HG02763 (cell line): Measurements from ENCODE around the gene LPP.

Experiments used
- ATAC-seq: cut with Tn5 transposase; IDR thresholded peaks from one replicate; pipeline ENCODE4 v1.9.1; 2021; ENCODE audit warnings: mild to moderate bottlenecking, moderate library complexity; ENCODE audit not compliant: unreplicated experiment

LPP gene

DNA sequence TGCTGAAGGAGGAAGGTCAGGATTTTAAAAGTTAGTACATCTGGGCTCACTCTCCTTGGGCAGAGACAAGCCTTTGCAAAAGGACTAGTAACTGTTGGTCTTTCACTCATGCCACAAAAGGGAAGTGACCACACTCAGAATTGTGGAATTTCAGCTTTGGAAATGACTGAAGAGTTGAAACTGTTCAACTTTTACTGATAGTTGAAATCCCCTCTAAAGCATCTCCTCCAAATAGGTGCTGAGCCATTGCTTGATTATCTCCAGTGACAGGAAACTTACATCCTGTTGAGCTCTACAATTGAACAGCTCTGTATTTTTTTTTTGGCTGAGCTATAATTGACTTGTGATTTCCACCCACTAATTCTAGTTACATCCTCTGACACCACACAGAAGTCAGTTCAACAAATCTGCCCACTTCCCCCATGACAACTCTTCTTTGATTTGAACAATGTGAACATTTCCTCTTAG lies 763.0 kb downstream of the LPP start:
- ATAC-seq, result no peak

DNA sequence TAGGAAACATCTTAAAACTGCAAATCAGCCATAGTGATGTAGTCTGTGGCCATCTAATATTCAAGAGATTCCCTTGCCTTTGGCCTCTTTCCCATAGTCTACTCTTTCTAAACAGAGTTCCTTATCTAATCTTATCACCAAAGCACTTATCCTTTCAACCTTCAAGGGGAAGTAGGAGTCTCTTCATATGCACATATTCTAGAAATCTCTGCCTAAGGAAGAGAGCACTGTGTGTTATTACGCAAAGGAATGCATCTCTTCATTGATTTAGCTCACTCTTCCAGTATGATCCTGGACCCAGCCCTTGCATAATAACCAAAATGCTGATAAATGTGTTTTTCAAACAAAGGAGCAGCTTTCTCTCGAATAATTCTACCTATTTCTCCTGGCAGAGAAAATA lies 764.1 kb downstream of the LPP start:
- no peak for ATAC-seq

- ATAC-seq, result no peak
These were observed 769.7 kb downstream of the LPP start for GRCh38 chr3:188923671-188924070.

- no peak for ATAC-seq
These were observed 771.4 kb downstream of the LPP start for GRCh38 chr3:188925376-188925775.

- no peak for ATAC-seq
These were observed 772.2 kb downstream of the LPP start for GRCh38 chr3:188926111-188926510.

GRCh38 chr3:188926741-188927511 lies 773.0 kb downstream of the LPP start:
- no peak for ATAC-seq

DNA sequence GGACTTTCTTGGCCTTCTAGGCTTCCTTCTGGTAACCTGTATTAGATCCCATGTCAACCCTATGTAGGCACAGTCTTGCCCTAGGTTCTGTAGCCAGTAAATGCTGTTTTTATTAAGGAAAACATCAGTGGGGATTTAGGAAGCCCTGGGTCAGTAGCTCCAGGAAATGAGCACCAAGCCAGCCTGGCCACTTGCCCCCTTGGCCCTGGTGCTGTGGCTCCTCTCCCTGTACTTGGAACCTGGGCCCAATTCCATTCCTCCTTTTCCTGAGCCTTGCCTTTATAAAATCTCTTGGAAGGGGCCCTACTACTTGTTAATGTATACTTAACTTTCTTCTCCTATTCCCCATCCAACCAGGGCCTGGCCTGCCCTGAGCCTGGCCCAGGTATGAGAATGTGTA lies 774.0 kb downstream of the LPP start:
- ATAC-seq, result no peak

DNA sequence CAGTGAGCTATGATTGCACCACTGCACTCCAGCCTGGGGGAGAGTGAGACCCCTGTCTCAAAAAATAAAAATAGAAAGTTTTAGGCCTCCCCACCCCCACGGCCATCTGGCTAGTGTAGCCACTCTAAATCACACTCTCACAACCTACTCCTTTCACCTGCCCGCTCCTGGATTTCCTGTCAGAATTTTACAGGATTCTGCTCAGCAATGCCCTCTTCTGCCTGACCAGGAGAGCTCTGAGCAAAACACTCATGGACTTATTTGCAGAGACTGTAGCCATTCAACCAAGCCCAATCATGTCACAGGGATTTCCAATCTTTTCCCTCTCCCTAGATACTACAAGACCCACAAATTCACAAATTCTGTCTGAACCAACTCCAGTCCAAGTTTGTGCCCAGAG lies 775.2 kb downstream of the LPP start:
- ATAC-seq, result no peak

DNA sequence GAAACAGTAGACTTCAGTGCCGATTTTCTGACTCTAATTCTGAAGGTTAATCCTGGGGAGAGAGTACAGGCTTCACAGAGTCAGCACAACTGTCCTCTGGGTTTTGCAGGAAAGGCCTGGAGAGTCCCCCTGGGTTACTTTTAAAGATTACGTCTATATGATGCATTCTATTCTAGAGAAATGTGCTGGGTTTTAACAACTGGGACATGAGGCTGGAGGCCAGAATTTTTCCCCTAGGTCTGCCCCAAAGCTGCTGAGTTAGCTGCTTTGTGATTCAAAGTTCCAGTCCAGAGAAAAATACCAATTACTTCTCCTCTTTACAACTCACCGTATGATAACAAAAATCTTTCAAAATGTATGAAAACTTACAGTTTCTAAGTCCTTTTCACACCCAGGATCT lies 777.1 kb downstream of the LPP start:
- no peak for ATAC-seq

DNA sequence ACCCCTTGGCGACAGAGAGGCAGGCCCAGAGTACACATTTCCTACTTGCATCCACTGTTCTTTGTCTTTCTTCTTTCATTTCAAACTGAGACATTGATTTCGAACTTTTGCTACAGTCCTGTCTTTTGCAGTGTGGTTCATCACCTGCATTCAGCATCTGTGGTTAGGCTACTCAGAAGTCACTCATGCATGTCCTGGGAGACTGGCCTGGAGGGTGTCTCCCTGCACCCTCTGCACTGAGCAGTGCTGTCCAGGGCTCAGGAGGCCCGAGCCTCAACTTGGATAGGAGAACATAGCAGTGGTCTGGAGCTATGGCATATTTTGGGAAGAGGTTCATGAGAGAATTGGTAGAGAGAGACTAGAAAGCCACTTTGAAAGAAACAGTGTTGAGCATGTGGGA lies 777.6 kb downstream of the LPP start:
- ATAC-seq, result no peak

- ATAC-seq, result no peak
These were observed 781.0 kb downstream of the LPP start for GRCh38 chr3:188934989-188935388.

GRCh38 chr3:188936597-188937107 lies 782.7 kb downstream of the LPP start:
- ATAC-seq, result no peak

DNA sequence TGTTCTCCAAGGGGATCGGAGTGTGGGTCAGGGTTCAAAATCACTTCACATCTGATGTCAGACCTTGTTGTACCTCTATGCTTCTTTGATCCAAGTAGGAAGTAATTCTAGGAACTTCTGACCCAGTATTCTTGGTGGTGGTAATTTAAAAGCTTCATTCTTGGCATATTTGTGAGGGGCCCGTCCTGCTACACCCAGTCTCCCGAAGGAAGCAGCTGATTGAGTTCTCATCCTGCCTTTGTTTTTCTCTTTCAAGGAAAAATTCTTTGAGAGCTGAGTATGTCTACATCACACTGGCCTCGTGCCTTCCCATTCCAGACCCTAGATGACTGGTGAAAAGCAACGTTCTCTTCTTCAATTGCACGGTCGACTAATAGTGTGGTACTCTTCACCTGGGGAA lies 783.4 kb downstream of the LPP start:
- ATAC-seq, result no peak

DNA sequence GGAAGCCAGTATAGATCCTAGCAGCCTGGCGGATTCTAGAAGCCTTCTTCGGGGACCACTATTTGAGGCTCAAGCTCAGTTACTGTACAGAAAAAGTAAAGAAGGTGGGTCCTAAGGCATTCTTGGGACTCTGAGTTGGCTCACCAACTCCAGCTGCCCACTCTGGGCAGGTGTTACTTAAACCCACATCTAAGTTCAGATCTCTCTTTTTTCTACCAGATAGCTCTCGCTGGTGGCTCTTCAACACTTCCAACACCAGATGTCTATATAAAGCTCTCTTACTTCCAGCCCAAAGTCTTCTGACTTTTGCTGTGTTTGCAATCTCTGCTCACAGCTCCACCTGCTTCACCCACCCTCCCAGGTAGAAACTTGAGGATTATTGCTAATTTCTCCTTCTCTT lies 785.0 kb downstream of the LPP start:
- ATAC-seq, result no peak

GRCh38 chr3:188939814-188940572 lies 786.0 kb downstream of the LPP start:
- no peak for ATAC-seq
